GM21447 (cell line): Measurements from ENCODE around the gene BCL2L15.

Experiments
- ATAC-seq: cut with Tn5 transposase; IDR thresholded peaks from one replicate; pipeline ENCODE4 v1.9.1; 2021; ENCODE audit not compliant: unreplicated experiment

BCL2L15 gene

GRCh38 chr1:113912594-113913311, 25.4 kb upstream of the BCL2L15 start:
- ATAC-seq, result no peak

DNA sequence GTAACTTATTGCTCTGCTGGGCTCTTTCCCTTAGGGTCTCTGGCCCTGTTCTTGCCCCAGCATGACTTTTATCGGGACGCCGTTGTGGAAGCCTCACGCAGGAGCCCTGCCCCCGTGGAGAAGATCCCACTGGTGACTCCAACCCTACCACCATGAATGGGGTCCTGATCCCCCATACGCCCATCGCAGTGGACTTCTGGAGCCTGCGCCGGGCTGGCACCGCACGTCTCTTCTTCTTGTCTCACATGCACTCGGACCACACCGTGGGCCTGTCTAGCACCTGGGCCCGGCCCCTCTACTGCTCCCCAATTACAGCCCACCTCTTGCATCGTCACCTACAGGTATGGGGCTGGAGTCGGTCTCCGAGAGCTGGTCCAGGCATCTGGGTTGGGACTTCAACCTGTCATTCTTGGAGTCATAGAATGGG, 18.1 kb upstream of the BCL2L15 start:
- ATAC-seq, result peak; percentile 7

- ATAC-seq, result peak; percentile 89
Measured at GRCh38 chr1:113904674-113905434, 17.5 kb upstream of the BCL2L15 start, which contains the start of the genes AP4B1 and DCLRE1B. AP4B1 (minus strand) TSS chr1:113904799; CDS start chr1:113904717, 82 bp downstream. DCLRE1B (plus strand) TSS chr1:113905326; CDS start chr1:113905587, 261 bp downstream.

GRCh38 chr1:113904293-113904673, 16.9 kb upstream of the BCL2L15 start:
- ATAC-seq, result peak; percentile 22

DNA sequence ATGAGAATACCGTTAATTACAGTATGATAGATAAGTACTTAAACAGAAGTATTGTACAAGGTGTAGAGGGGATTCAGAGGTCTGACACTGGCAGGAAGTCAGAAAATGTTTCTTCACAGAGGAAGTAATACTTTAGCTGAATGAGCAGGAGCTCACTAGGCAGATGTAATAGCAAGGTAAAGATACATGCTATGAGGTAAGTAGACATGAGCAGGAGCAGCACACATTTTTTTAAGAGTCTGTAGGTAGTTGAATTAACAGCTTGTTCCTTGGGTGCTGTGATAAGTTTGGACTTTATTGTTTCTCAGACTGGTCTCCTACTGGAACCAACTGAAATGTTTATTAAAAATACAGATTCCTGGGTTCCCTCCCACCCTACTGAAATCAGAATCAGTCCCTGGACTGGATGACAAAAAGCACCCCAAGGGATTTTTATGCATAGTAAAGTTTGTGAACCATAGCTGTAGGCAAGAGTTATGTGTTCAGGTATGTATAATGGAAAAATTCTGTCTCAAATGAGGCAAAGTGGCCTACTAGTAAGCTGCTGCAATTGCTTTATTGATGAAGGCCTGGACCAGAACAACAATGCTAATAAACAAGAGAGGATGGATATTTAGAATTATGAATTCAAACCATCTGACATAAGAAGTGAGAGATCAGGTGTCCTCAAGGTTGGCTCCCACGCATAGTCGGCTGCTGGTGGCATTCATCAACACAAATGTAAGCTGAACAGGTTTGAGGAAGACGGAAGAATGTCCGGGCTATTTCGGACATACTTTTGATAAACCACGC, 16.3 kb upstream of the BCL2L15 start:
- no peak for ATAC-seq

GRCh38 chr1:113901191-113901590, 13.8 kb upstream of the BCL2L15 start:
- ATAC-seq, result no peak

DNA sequence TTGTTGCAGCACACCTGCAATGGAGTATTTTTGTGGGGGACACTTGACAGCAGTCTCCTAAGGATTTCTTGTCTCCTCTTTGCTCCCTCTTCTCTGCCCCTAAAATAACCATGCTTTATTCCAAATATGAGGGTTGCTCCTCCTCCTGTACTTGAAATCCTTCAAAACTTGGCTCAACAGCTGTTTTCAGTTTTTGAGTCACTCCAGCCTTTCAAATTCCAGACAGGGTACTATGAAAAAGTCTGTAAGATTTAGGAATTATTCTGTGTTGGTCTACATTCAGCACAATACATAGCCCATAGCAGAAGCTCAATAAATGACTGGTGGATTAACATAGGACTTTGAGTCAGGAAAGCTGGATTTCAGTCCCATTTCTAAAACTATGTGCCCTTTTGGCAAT, 11.7 kb upstream of the BCL2L15 start:
- no peak for ATAC-seq

DNA sequence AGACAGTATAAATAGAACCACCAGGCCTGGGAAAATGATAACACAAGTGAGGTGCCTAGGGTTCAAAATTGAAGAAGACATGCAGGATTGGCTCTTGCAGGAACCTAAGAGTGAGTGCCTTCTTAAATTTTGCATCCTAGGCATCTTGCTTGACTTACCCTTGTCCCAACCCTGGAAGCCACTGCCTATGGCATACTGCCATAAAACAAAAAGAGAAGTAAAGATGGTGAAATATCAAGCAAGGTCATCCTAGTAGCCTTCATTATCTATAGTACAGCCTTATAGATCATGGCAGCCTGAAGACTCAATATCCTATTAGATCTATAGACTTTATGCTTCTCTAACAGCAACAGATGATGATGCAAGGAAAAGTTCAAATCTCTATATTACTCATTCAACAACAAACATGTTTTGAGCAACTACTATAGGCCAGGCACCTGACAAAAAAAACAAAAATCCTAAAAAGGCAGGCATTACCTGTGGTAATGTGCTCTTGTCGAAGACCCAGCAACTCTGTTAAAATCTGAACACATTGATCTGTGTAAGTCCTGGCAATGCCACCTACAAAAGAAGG, 10.9 kb upstream of the BCL2L15 start:
- no peak for ATAC-seq

- no peak for ATAC-seq
Measured at GRCh38 chr1:113895961-113896360, 8.6 kb upstream of the BCL2L15 start.

DNA sequence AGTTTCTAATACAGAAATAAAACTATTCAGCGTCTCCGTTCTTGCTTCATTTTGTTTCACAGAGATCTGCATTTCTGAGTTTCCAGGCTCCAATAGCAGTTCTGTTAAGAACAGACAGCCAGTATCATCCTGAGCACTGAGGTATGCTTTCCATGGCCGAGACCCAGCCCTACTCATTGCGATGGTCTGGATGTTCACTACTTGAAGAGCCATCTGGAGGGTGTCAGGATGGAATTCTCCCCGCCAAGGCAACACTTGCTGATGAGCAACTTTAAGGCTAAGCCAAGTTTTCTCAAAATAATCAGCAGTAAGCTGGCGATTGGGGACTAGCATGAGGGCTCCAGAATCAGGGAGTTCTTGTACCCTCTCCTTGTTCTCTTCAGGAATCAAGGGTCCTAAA, 7.7 kb upstream of the BCL2L15 start:
- ATAC-seq, result no peak

GRCh38 chr1:113893267-113893666, 5.9 kb upstream of the BCL2L15 start:
- ATAC-seq, result no peak

- ATAC-seq, result no peak
Measured at GRCh38 chr1:113891631-113892220, 4.3 kb upstream of the BCL2L15 start.

- ATAC-seq, result no peak
Measured at GRCh38 chr1:113890816-113891215, 3.4 kb upstream of the BCL2L15 start.

GRCh38 chr1:113886417-113887401, 672 bp downstream of the BCL2L15 start:
- no peak for ATAC-seq

DNA sequence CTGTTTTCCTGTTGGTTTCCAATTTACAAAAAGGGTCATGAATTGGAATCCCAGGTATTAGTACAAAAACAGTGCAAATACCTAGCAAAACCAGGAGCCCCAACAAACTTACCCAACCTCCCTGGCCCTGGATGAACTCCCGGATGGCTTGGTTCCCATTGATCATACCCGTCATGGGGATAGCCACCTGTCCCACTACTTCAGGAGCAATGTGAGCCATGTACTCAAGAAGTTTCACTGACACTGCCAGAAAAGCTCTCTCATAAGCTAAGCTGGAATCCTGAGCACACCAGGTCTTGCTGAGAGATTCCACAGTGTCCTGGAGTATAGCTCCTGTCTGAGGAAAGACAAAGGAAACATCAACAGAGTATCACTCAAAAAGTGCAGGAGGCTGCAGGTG, 5.7 kb downstream of the BCL2L15 start:
- ATAC-seq, result no peak

GRCh38 chr1:113879739-113880038, 7.7 kb downstream of the BCL2L15 start:
- no peak for ATAC-seq

- ATAC-seq, result no peak
Measured at GRCh38 chr1:113876176-113876575, 11.2 kb downstream of the BCL2L15 start.

DNA sequence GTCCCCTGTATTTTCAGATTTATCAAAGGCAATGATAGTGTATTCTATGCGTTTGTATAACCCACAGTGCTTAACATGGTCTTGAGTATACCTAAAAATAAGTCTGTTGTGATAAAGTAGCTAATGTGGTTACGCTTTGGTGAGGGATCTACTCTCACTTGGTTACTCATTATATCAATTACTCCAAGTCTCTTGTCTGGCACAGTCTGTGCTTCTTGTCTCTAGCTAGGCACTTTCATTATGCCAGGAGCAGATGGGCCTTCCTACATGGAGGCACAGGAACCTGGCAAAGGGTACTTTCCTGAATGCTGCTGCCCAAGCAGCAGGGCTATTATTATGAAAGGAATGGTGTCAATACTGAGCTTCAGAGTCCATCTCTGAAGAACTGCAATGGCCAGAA, 11.7 kb downstream of the BCL2L15 start:
- ATAC-seq, result peak; percentile 35

DNA sequence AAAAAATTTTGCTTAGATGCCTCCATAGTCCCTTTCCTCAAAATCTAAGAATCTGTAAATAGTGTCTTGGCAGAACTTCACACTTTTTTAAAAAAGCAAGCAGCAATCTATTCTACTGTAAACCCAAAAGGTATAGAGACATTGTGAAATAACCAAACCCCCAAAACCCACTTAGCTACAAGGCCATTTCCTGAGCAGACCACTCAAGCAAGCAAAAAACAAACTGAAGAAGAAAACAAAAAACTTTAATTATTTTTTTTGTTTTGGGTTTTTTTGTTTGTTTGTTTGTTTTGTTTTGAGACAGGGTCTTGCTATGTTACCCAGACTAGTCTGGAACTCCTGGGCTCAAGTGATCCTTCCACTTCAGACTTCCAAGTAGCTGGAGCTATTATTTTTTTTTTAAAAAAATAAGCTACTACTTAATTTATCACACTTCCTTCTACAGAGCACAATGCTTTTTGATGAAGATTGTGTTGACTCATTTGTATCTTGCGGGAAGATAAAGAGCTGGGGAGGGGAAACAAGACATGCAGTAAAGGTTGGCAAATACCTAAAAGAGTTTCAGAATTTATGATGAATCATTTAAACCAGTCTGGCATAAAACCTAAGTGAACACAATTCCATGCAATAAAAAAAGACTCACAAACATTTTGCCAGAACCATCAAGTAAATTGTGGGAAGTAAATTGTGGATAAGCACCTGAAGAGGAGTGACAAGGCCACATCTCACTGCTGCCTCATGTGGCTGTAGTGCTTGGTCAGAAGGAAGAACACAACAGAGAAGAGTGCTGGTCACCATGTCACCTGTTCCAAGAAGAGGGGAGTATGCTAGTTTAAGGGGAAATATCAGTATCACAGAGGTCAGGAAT, 13.1 kb downstream of the BCL2L15 start:
- ATAC-seq, result peak; percentile 23
